Measurements from ENCODE around the gene ELAVL1.

DNA sequence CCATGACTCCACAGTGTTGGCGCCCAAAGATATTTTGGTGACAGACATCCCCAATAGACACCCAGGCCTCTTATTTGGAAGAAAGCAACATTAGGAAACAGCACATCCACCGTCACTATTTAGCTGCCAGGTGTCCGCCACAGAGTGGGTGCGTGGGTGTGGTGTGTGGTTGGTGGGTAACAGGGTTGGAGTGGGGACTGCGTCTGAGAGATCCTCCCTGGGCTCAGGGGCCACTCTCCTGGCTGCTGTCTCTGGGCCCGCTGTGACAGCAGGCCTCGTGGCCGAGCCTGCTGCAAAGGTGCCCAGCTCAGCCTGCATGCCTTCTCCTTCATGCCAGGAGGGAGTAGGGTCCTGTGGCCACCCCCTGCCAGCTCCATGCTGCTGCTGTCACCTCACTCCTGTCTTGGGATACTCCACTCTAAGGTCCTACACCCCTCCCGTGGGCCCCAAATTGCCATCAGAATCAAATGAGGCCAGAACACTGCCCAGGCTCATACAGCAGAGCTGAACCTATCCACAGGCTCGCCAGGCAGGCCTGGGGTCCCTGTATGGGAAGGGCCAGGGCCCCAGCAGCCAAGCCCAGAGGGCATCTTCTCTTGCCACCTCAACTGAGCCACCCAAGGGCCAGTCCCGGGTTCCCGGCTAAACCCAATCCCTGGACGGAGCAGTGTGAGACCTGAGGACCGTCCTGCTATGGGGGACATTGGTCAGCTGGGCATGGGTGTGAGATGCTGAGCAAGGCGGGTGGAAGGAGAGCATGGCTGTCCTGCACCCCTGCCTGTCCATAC is 37.2 kb downstream of the ELAVL1 start:
- TF ChIP-seq POLR2A (IDR thresholded peaks at IDR 0.05; ENCODE audit: low read depth, low read length) (no peak), POLR2AphosphoS5 (IDR thresholded peaks at IDR 0.05; ENCODE audit: low read depth, low read length) (no peak), PAX5 (IDR thresholded peaks at IDR 0.05; ENCODE audit: insufficient read depth, low read length, severe bottlenecking) (no peak)

All from GM12891 (cell line).